Keratinocyte (primary cell): ENCODE measurements around the gene PIK3CB.

Source experiments
- CTCF ChIP-seq, 3 experiments: IDR thresholded peaks in 1 of 3; conservative IDR thresholded peaks in 1 of 3; optimal IDR thresholded peaks in 1 of 3; 2 replicates in 2 of 3; 3 replicates in 1 of 3; pipeline versions ENCODE3 to v1.5.1; 2011; ENCODE audit warnings: low read length in 3 of 3, mild to moderate bottlenecking in 3 of 3, moderate library complexity in 2 of 3, control low read depth in 1 of 3, inconsistent platforms in 1 of 3; ENCODE audit not compliant: insufficient read depth in 2 of 3; ENCODE audit errors: extremely low read depth in 1 of 3
- EZH2 ChIP-seq: IDR thresholded peaks from one replicate; pipeline ENCODE4 v1.6.1; 2012; ENCODE audit warnings: inconsistent platforms, mild to moderate bottlenecking, low read length, moderate library complexity

DNA sequence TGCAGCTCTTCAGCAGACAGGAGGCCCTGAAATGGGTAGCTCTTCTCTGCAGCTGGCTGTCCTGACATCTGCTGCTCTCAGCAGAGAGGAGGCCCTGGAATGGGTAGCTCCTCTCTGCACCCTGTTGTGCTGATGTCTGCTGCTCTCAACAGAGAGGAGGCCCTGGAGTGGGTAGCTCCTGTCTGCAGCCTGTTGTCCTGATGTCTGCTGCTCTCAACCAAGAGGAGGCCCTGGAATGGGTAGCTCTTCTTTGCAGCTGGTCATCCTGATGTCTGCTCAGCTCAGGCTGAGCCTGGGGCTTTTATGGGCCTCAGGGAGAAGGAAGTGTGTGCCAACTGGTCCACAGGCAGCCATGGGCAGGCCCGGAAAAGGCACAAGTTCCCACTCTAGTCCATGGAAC, 66.6 kb downstream of the PIK3CB start:
- TF ChIP-seq CTCF (optimal IDR thresholded peaks at IDR 0.05 in 1 of 3, IDR thresholded peaks at IDR 0.05 in 1 of 3, conservative IDR thresholded peaks at IDR 0.05 in 1 of 3; ENCODE audit: extremely low read depth in 1 of 3, insufficient read depth in 2 of 3, low read length in 3 of 3) (no peak), EZH2 (no peak)
